Endothelial cell of hepatic sinusoid (primary cell): ENCODE results near the gene CNTN5.
"Not testable (repeated sequence)": the region's sequence is repeated elsewhere in the genome, so short reads cannot be mapped to it uniquely, and the experiment has no call there.

Experiments used
- in situ Hi-C: cut with HindIII; loops from 2 replicates; pipeline ENCODE4 v1.10.0; 2017; ENCODE audit warnings: low sequenced_read_pairs

CNTN5 gene

DNA sequence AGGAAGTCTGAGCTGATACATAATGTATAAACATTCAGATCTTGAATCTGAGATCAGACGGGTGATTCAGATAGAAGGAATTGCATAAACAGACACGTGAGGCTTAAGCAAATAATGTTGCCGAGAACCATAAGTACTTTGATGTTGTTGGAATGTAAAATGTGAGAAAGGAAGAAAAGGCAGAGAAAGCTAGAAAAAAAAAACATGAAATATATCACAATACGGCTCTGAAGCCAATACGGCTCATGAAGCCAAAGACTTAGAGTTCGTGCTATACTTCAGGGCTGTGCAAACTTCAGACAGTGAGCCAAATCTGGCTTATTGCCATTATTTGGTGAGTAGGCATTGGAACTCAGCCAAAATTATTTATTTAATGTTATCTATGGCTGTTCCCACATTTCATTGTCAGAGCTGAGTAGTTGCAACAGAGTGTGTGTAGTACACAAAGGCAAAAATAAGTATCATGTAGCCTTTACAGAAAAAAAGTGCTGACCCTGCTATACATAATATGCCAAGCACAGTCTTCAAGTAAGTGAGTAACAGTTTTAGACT, 673.3 kb downstream of the CNTN5 start:
- in situ Hi-C loops = no loop called here

DNA sequence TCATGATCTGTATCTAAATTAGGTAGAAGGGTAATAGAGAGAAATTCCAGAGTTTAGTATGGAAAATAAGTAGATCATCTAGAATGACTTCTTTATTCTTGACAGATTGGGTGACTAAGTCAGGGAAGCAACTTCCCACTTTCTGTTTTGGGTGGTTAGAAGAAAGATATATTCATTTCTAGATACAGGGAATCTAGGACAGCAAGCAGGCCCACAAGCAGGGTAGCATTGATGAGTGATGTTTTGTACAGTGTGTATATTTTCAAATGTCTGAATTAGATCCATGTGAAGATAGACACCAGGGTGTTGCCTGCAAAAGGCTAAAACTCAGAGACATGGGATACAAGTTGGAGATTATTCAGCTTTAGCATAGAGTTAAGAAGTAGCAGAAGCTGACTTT, 674.4 kb downstream of the CNTN5 start:
- in situ Hi-C loops = no loop called here

DNA sequence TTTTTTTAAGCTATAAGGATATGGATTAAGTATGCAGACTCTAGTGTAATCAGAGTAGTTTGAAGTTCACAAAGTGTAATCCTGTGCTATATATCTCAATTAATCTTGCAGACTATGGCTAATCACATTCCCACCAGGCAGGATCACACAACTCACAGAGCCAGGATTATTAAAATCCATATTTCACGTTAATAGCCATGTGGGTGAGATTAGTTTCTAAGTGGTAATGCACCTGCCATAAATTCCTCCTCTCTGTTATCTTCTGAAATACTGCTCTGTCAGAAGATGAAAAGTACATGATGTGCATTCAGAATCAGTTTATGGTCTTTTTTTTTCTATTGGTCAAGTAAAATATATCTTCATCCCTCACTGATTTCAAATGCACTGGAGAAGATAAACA, 686.1 kb downstream of the CNTN5 start:
- in situ Hi-C loops = no loop called here

DNA sequence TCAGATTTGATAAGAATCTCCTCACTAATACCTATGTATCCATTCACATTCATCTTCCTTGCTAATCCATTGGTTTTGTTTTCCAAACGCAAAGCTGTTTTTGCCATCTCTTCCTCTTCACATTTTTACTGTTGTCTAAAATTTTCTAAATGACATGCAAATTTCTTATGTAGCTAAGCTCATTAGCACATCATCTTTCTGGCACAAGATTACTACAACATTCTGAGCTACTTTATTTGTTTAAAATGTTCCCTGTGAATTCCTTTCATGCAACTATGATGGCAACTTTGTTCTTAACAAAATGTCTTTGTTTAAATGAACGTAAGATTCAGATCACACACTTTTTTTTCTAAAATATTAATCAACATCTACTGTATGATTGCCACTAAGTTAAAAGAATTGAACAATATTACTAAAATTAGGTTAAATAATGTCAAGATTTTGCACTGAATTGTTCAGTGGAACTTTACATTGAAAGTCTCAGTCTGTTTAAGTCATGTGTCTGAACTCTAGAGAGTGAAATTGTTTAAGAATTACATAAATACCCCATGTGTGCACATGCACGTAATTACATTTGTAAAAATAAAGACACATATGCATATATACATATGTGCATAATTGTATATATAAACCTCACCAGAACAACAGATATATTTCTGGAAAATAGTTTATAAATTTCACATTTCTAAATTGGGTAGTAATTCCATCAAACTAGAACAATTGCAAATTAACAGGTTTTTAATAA, 688.4 kb downstream of the CNTN5 start:
- in situ Hi-C loops = no loop called here

DNA sequence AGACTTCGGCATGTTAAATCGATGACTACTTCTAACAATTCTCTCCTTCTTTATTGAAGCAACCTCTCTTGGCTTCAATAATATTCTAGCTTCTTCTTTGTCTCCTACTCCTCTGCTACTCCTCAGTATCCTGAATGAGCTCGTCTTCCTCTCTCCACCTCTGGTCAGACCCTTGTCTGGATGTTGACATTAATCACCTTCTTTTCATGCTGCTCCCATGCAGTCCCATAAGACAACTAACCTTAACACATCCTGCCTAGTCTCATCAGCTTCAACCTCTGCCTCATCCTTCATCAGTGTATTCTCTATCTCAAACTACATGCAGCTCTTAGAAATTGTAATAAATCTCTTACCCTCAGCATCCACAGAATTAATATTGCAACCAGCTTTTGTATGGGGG, 695.6 kb downstream of the CNTN5 start:
- in situ Hi-C loops = no loop called here

DNA sequence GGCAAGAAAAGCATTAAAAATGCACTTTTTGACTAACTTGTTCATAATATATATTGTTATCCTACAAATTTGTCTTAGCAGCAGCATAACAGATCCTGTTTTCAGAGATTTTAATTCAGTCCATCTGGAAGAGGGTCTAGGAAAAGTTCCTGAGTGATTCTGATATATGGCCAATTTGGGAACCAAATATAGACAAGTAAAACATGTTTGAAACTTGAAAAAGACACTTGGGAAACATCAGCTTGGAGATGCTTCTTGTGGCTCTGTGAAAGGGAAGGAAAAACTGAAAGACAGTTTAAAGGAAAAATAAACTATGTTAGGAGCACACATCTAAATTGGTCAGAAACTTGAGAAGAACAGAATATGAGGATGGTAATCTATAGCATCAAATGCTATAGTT, 697.5 kb downstream of the CNTN5 start:
- in situ Hi-C loops = no loop called here

DNA sequence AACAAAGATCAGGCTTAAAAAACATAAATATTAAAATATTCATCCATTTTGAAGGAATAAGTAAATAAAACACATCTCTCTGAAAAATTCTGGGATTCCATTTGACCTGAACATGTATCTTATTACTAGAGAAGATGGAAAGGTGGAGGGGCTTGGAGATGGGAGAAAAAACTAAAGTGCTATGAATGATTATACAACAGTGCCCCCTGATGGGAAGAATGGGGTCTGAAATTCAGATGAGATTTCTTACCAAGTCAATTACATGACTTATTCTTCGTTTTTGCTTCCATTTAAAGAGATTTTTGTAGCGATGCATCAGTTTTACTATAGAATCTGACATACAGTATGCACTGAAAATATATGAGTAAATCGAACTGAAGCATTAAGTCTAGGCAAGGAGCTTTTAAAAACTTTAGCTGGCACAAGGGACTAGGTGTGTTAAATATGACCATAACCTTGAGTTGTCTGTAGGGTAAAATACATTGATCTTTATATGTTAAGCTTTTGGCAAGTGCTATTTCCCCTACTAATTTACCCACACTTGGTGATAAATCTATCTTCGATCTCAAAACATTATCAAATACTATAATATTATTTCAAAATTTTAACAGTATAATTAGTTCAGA, 718.8 kb downstream of the CNTN5 start:
- in situ Hi-C loops = no loop called here

DNA sequence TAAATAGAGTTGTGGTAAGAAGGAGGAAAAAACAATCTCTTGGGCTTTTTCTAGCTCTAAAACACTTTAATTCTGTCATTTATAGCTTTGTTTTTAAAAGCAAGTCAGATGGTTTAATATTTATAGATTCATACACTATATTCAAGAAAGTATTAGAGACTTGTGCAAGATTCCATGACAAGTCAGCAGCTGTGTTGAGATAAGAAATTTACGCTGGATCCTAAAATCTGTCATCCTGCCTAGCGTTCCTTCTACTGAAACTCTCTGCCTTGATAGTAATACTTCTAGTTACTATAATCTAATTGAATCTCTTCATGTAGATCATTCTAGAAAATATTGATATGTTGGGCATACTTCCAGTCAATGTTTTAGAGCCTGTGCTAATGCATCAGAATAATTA, 721.8 kb downstream of the CNTN5 start:
- in situ Hi-C loops = no loop called here

DNA sequence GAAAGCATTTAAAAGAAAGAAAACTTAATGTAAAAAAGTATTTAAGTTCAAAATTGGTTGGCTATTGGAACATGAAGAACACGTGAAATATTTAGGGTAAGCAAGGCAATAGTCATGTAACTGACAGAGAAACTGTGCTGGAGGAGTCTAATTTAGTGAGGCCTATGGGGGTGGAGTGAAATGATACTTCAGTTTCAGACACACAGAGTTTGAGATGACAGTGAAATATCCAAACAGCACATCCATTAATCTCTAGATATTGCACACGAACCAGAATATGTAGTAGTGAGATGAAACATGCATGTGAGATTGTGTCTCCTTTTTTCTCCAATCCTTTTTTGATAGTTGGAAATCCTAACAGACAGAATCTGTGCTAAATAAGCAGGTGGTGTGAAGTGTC, 739.0 kb downstream of the CNTN5 start:
- in situ Hi-C loops = no loop called here

DNA sequence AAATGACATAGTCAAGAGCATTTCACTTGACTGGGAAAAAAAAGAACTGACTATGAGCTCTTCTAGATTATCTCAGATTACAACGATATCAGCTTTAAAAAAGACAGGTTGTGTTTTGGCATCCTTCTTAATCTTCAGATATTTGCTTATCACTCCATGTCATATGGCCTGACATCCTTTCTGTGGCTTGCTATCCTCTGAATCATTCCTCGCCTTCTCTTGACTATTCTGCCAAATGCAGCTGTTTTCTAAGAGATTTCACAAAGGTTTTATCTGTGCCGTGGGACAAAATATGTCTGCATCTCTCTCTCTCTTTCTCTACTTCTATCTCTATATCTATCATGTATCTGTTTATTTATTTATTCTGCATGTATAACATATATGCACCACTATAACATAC, 746.1 kb downstream of the CNTN5 start:
- in situ Hi-C loops = no loop called here

DNA sequence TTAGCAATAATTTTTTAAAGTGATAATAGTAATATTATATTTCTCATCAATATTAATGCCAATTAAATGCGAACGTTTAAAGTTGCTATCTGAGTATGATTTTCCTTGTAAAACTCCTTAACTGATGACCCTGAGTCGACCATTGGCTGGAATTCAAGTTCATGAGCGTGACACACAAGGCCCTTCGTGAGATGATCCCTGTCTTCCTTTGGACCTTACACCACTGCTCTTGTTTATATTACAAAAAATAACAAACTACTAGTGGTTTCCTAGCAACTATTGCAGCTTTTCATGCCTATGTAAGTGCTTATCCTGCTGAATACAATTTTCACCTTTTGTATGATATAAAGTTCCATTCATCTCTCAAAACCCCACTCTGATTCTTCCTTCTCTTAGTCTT, 752.9 kb downstream of the CNTN5 start:
- in situ Hi-C loops = no loop called here

DNA sequence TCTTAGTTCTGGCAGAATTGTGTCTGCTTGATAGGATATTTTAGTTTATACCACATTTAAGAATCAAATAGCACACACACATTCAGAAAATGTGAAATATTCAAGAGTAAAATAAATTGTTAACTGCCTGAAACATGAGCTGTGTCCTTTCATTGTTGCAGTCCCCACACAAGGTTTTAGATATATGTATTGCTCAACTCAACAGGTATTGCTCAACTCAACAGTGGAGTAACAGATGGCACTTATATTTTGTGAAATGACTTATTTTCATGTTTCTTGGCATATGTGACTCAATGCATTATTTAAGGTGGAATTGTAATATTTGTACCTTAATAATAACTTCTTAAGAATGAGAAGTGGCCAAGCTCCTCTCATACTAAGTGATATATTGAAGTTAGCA, 760.3 kb downstream of the CNTN5 start:
- in situ Hi-C loops = no loop called here

DNA sequence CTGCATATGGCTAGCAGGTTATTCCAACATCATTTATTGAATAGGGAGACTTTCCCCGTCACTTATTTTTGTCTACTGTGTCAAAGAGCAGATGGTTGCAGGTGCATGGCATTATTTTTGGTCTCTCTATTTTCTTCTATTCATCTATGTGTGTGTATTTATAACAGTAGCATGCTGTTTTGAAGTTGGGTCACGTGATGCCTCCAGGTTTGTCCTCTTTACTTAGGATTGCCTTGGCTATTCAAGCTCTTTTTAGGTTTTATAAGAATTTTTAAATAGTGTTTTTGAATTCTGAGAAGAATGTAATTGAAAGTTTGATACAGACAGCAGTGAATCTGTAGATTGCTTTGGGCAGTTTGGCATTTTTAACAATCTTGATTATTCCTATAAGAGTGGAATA, 770.6 kb downstream of the CNTN5 start:
- in situ Hi-C loops = no loop called here

DNA sequence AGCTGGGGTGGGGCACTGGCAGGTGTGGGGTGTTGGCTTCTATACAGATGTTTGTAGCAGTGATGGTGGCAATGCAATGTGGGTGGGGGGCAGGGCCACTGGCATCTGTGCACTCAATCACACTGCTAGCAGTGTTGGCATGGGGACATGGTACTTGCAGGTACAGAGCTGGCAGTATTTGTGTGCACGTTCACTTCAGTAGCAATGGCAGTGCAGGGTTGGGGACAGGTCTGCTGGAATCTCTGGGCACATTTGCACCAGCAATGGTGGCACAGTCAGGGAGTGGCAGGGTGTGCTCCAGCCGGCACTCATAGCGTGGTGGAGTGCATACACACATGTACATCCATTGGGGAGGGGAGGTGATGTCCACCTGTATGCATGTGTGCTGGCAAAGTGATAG, 775.2 kb downstream of the CNTN5 start:
- in situ Hi-C loops = no loop called here

DNA sequence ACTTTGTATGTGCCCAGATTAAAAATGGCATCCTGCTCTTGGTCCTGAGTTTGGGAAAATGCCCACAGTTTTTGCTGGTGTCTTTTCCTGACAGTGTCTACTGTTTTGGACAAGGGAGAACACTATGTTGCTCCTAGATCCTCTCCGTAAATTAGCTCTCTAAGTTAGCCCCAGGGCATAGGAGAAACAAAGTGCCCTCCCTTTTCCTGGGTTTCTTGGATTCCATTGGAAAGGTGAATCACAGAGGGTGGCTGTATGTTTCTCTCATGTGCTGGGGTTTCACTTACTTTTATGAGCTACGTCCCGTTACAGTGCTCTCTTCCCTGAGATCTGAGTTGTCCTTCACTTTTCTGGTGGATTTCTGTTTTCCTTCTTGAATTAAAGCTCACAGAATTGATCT, 782.8 kb downstream of the CNTN5 start:
- in situ Hi-C loops = no loop called here

DNA sequence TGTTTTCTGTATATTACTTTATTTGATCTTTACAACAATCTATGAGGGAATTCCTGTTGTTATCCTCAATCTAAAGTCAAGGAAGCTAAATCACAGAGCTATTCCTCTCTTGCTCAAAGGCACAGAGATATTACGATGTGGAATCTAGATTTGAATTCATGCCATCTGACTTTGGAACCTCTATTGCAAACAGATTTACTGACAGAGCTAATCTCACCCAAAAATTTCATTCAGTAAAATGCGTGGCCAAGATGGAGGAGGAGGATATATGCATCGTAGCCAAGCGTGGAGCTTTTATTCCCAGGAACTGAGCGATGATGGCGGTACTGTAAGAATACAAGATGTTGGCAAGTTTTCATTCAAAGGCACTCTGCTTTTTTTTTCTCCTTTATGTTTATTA, 791.8 kb downstream of the CNTN5 start:
- in situ Hi-C loops = no loop called here

DNA sequence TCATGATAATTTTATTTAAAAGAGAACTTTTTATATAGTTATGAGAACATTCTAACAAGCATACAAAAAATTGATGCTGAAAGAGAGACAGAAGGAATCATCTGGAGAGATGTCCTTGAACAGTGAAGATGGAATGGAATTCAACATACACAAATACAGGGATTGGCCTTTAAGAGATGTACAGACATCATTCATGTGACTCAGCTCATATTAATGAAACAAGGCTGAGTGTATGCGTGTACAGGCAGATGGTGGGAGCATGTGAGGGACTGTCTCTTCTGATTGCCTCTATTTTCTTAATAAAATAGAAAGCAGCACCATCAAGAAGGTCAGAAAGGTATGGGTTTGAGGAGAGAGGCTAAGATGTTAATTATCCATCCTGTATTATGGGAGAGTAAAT, 793.3 kb downstream of the CNTN5 start:
- in situ Hi-C loops = no loop called here

DNA sequence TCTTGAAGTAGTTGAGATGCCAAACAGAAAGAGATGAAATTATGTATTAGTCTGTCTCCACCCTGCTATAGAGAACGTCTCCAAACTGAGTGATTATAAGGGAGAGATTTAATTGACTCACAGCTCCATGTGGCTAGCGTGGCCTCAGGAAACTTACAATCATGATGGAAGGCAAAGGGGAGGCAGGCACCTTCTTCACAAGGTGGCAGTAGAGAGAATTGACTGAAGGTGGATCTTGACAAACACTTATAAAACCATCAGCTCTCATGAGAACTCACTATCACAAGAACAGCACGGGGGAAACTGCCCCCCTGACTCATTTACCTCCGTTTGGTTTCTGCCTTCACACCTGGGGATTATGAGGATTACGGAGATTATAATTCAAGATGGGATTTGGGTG, 794.0 kb downstream of the CNTN5 start:
- in situ Hi-C loops = no loop called here

DNA sequence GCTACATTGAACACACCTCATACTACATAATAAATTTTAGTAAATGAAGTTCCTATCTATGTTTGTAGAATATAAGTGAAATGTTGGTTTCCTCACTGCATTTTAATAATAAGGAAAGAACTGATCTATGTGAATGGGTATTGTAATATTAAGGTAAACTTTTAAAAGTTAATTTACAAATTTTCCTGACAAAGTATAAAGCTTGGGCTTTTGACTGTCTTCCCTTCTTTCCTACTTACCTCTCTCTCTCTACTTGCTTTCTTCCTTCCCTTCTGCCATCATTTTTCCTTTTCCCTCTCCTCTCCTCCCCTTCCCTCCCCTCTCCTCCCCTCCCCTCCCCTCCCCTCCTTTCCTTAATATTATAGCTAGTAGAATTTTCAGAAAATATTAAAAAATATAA, 798.2 kb downstream of the CNTN5 start:
- in situ Hi-C loops = no loop called here

DNA sequence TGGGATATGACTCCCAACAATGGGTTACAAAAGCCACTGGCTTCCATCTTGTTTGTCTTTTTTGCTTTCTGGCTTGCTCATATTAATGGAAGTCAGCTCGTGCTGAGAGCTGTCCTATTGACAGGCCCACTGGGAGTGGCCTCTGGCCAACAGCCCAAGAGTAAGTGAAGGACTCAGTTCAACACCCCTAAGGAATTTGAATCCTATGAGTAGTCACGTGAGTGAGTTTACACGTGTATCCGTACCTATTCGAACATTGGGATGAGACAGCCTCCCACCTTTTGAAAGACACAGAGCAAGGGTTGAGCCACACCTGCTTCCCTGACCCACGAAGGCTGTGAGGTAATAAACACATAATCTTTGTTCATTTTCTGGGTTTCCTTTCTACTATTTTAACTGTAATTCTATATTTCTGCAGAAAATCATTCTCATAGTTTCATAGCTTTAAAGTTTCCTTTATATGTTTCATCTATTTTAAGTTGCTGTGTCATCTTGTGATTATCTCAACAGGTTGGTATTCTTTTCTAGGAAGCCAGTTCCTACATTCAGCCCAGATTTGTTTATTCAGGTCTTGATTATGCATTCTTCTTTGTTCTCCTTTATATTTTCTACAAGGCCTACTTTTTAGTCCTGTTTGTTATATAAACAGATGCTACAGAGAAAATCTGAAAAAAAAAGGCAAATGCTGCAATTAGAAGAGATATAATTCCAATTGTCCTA, 802.3 kb downstream of the CNTN5 start:
- in situ Hi-C loops = no loop called here

DNA sequence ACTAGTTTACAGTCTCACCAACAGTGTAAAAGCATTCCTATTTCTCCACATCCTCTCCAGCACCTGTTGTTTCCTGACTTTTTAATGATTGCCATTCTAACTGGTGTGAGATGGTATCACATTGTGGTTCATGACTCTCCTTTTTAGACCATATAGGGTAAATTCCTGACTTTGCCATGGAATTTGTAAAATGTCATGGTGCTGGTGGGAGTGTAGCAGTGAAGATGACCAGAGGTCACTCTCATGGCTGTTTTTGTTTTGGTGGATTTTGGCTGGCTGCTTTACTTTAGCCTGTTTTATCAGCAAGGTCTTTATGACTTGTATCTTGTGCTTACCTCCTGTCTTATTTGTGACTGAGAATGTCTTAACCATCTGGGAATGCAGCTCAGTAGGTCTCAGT, 816.0 kb downstream of the CNTN5 start:
- in situ Hi-C loops = not testable (repeated sequence)

DNA sequence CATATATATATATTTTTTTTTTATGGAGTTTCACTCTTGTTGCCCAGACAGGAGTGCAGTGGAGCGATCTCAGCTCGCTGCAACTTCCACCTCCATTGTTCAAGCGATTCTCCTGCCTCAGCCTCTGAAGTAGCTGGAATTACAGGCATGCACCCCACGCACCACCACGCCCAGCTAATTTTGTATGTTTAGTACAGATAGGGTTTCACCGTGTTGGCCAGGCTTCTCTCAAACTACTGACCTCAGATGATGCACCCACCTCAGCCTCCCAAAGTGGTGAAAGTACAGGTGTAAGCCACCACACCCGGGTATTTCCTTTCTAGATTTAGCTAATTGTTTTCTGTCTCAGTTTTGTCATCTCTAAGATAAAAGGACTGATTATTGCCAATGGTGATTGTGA, 821.1 kb downstream of the CNTN5 start:
- in situ Hi-C loops = no loop called here
